Left ventricle myocardium inferior (tissue), 1 donor: ENCODE measurements around the gene RCAN2. TPM values are rescaled to one million over a fixed set of nuclear protein-coding genes. Genes with fewer than 3 reads are reported as not detected.

Source experiments
- DNase-seq: peaks from one replicate; pipeline ENCODE4 v3.0.0-alpha.2; 2020
- H3K27ac ChIP-seq: fragments of 200-600 bp; replicated peaks from 2 replicates; pipeline ENCODE4 v1.8.0; 2021
- H3K27me3 ChIP-seq: fragments of 200-600 bp; 2 replicates; pipeline ENCODE4 v1.8.0; 2021; ENCODE audit warnings: low read depth
- H3K36me3 ChIP-seq: fragments of 200-600 bp; 2 replicates; pipeline ENCODE4 v1.8.0; 2021
- H3K4me1 ChIP-seq: fragments of 200-600 bp; 2 replicates; pipeline ENCODE4 v1.8.0; 2021
- H3K4me3 ChIP-seq: fragments of 200-600 bp; 2 replicates; pipeline ENCODE4 v1.8.0; 2021; ENCODE audit warnings: mild to moderate bottlenecking, moderate library complexity
- H3K9me3 ChIP-seq: fragments of 200-600 bp; replicated peaks from 2 replicates; pipeline ENCODE4 v1.8.0; 2021
- CTCF ChIP-seq: fragments of 200-600 bp; IDR thresholded peaks from 2 replicates; pipeline ENCODE4 v1.8.0; 2021; ENCODE audit warnings: antibody characterized with exemption, mild to moderate bottlenecking, borderline replicate concordance
- intact Hi-C: fragments of 100-400 bp; cut with micrococcal nuclease; formaldehyde crosslinking; loops from one replicate; pipeline ENCODE4 v1.11.0; 2022
- total RNA-seq: library from RNA; stranded (reverse); fragmentation: NEBNext Ultra II Directional; extraction: Animal tissue kit (Norgen Biotek cat#: 25700); gene quantifications from one replicate; pipeline ENCODE4 v1.2.1, GENCODE V29; 2021
- donor health status: DM: no; HTN: yes; CAD: no; lungs with severe emphysema.

RCAN2 gene
- total RNA-seq, 1 donor from 2014 or later = 312 TPM

- Histone ChIP-seq H3K27me3 (no peaks in the 10 kb centered on the region), H3K4me1 (peaks cover 80% of the 10 kb centered on the region)
- intact Hi-C loops = no loop called here
These were observed 200.6 kb downstream of the RCAN2 start for GRCh38 chr6:46290421-46291274.

GRCh38 chr6:46289898-46290297, 201.4 kb downstream of the RCAN2 start:
- no peak for TF ChIP-seq CTCF
- intact Hi-C loops = no loop called here
- no peak for DNase-seq
- H3K36me3 ChIP-seq = no peaks in the 10 kb centered on the region
- no peak overlapping the region for H3K4me3 ChIP-seq
- H3K9me3 ChIP-seq = no peaks in the 10 kb centered on the region
- no peaks in the 10 kb centered on the region for H3K27me3 ChIP-seq
- H3K27ac ChIP-seq = peak overlapping the region; percentile 62
- H3K4me1 ChIP-seq = peaks cover 73% of the 10 kb centered on the region

More at GRCh38 chr6:46290421-46291274, 200.6 kb downstream of the RCAN2 start:
- no peaks in the 10 kb centered on the region for H3K9me3 ChIP-seq
- no peak for DNase-seq
- H3K4me3 ChIP-seq = no peak overlapping the region
- H3K27ac ChIP-seq = peak overlapping the region; percentile 62
- no peak for TF ChIP-seq CTCF
- H3K36me3 ChIP-seq = no peaks in the 10 kb centered on the region

GRCh38 chr6:46288835-46289234, 202.4 kb downstream of the RCAN2 start:
- Histone ChIP-seq H3K9me3 (no peaks in the 10 kb centered on the region), H3K27ac (peak overlapping the region; percentile 62), H3K36me3 (no peaks in the 10 kb centered on the region), H3K4me3 (no peak overlapping the region), H3K27me3 (no peaks in the 10 kb centered on the region), H3K4me1 (peaks cover 69% of the 10 kb centered on the region)
- intact Hi-C loops = no loop called here
- no peak for TF ChIP-seq CTCF
- no peak for DNase-seq

- H3K36me3 ChIP-seq = no peaks in the 10 kb centered on the region
- H3K9me3 ChIP-seq = no peaks in the 10 kb centered on the region
- no peak overlapping the region for H3K4me3 ChIP-seq
- DNase-seq = no peak
- H3K27ac ChIP-seq = peak overlapping the region; percentile 62
- TF ChIP-seq CTCF = no peak
- peaks cover 63% of the 10 kb centered on the region for H3K4me1 ChIP-seq
- intact Hi-C loops = no loop called here
- no peaks in the 10 kb centered on the region for H3K27me3 ChIP-seq
These were observed 203.6 kb downstream of the RCAN2 start for GRCh38 chr6:46287681-46288080.

- no peaks in the 10 kb centered on the region for H3K27me3 ChIP-seq
- TF ChIP-seq CTCF = no peak
- H3K36me3 ChIP-seq = no peaks in the 10 kb centered on the region
- no peak for DNase-seq
- intact Hi-C loops = no loop called here
- H3K4me3 ChIP-seq = no peak overlapping the region
- H3K4me1 ChIP-seq = peaks cover 56% of the 10 kb centered on the region
- no peak overlapping the region for H3K27ac ChIP-seq
- H3K9me3 ChIP-seq = no peaks in the 10 kb centered on the region
These were observed 204.2 kb downstream of the RCAN2 start for GRCh38 chr6:46287043-46287442.
